Brain microvascular endothelial cell (primary cell): ENCODE measurements around the gene GOLPH3L.

ENCODE experiments used
- DNase-seq: peaks from one replicate; pipeline ENCODE4 v3.0.0-alpha.2; 2020
- H3K27ac ChIP-seq: fragments of 250-450 bp; sonication (Bioruptor Pico); 2 replicates; pipeline ENCODE4 v1.5.1; 2020; ENCODE audit warnings: mild to moderate bottlenecking, moderate library complexity
- H3K27me3 ChIP-seq: fragments of 250-450 bp; sonication (Bioruptor Pico); replicated peaks from 2 replicates; pipeline ENCODE4 v1.5.1; 2020; ENCODE audit warnings: mild to moderate bottlenecking
- H3K36me3 ChIP-seq: fragments of 250-450 bp; sonication (Bioruptor Pico); replicated peaks from 2 replicates; pipeline ENCODE4 v1.5.1; 2020; ENCODE audit warnings: mild to moderate bottlenecking
- H3K4me3 ChIP-seq: 2 replicates; pipeline ENCODE4 v1.5.1; 2011; ENCODE audit warnings: low read depth, mild to moderate bottlenecking, control low read depth, low read length, moderate library complexity
- CTCF ChIP-seq: IDR thresholded peaks from 2 replicates; pipeline ENCODE4 v1.5.1; 2011; ENCODE audit warnings: low read depth, mild to moderate bottlenecking, moderate library complexity, low read length, control low read depth, inconsistent platforms; ENCODE audit errors: missing control alignments
- in situ Hi-C: cut with HindIII; loops from 2 replicates; pipeline ENCODE4 v1.10.0; 2017; ENCODE audit warnings: low sequenced_read_pairs, low pct_ligation_motif_present

Gene GOLPH3L

DNA sequence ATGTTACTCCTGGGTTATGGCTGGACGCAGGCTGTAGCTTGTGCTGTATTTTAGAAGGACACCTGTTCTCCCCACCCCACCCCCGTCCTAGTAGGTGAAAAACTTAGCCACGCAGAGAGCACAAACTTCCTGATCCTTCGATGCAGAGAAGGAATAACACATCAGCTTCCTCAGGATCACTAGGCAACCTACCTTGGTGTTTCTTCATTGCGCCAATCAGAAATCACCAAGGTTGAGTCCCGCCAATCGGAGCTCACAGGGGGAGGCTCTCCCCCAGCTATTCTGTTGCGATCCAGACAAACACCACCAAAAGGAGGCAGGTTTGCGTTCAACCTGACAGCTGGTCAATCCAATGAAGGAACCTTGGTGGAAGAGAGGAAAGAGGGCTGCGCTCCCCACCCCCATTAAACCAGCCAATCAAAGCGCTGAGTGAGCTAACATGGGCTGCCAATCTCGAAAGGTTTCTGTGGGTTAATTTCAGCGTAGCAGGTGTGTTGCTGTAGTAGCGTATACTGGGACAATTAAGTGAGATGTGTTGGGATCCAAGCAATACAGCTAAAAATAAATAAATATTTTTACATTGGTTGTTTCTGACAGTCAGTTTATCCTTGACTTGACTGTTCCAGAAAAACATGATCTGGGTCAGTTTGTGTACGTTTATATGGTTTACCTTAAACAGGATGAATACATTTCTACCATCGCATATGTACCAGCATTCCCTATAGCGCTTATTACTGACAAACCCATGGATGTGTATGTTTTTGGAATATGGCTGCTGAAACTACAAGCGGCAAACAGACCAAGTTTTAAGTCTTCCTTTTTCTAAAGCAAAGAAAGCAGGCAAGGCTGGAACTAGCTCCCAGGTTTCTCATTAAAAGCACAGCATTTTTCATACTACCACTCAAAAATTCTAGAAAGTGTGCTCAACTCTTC lies at the start of gene GOLPH3L:
TSS of gene GOLPH3L (minus strand) at position 160 of the 933 bp plus-strand sequence. CDS start 2,316 bp downstream, outside the sequence.
- Histone ChIP-seq H3K27ac (peak within 1 kb of the TSS; percentile 64), H3K4me3 (peak within 1 kb of the TSS; percentile 84), H3K27me3 (no peaks in the 10 kb centered on the region), H3K36me3 (peaks cover 3% of the 10 kb centered on the region)
- in situ Hi-C loops = no loop called here
- DNase-seq = peak; percentile 99
- peak; percentile 42 for TF ChIP-seq CTCF

DNA sequence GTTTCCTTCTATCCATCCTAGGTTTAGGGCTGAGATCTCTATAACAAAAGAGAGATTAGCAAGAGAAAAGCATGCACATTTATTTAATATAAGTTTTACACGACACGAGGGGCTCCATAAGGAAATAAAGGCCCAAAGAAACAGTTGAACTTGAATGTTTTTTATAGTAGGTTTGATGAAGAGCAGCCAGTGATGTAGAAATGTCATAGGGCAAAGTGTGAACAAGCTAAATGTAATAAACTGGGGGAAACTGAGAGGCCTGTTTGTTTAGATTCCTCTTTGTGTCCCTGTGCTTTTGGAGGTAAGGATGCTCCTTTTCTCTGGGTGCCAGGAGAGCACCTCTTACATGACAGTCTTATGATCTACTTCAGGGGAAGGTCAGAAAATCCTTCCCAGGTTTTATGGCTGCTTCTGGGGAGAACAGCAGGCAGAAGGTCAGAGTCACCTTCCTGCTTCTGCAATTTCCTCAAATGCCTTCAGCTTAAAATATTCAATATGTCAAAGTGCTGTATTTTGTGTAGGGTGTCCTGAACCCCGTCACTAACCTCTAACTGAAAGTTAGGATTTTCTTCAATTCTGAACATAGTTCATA lies 33.3 kb upstream of the GOLPH3L start:
- Histone ChIP-seq H3K36me3 (no peaks in the 10 kb centered on the region), H3K4me3 (no peak overlapping the region), H3K27ac (no peak overlapping the region), H3K27me3 (no peaks in the 10 kb centered on the region)
- in situ Hi-C loops = no loop called here
- TF ChIP-seq CTCF = no peak
- DNase-seq = no peak

GRCh38 chr1:150724336-150724735 lies 27.4 kb upstream of the GOLPH3L start:
- DNase-seq = no peak
- Histone ChIP-seq H3K4me3 (no peak overlapping the region), H3K27me3 (no peaks in the 10 kb centered on the region), H3K27ac (no peak overlapping the region), H3K36me3 (no peaks in the 10 kb centered on the region)
- TF ChIP-seq CTCF = no peak
- in situ Hi-C loops = no loop called here

- Histone ChIP-seq H3K27me3 (no peaks in the 10 kb centered on the region), H3K27ac (no peak within 1 kb of the TSS), H3K36me3 (no peaks in the 10 kb centered on the region), H3K4me3 (no peak within 1 kb of the TSS)
- no peak for DNase-seq
- in situ Hi-C loops = no loop called here
- TF ChIP-seq CTCF = no peak
Measured at GRCh38 chr1:150720703-150721102, 23.7 kb upstream of the GOLPH3L start, which contains the start of gene HORMAD1. TSS of gene HORMAD1 (minus strand) at chr1:150720895. CDS start at chr1:150719505, 1,390 bp downstream.

GRCh38 chr1:150720098-150720497 lies 23.1 kb upstream of the GOLPH3L start:
- DNase-seq = no peak
- H3K27me3 ChIP-seq = no peaks in the 10 kb centered on the region
- no peak overlapping the region for H3K27ac ChIP-seq
- in situ Hi-C loops = no loop called here
- TF ChIP-seq CTCF = no peak
- H3K36me3 ChIP-seq = no peaks in the 10 kb centered on the region
- H3K4me3 ChIP-seq = no peak overlapping the region
